ENCODE measurements around the gene GPHN. TPM values are rescaled to one million over a fixed set of nuclear protein-coding genes. Genes with fewer than 3 reads are reported as not detected.

Gene GPHN
- 15.5 and 19.8 TPM in 2 replicates for total RNA-seq

DNA sequence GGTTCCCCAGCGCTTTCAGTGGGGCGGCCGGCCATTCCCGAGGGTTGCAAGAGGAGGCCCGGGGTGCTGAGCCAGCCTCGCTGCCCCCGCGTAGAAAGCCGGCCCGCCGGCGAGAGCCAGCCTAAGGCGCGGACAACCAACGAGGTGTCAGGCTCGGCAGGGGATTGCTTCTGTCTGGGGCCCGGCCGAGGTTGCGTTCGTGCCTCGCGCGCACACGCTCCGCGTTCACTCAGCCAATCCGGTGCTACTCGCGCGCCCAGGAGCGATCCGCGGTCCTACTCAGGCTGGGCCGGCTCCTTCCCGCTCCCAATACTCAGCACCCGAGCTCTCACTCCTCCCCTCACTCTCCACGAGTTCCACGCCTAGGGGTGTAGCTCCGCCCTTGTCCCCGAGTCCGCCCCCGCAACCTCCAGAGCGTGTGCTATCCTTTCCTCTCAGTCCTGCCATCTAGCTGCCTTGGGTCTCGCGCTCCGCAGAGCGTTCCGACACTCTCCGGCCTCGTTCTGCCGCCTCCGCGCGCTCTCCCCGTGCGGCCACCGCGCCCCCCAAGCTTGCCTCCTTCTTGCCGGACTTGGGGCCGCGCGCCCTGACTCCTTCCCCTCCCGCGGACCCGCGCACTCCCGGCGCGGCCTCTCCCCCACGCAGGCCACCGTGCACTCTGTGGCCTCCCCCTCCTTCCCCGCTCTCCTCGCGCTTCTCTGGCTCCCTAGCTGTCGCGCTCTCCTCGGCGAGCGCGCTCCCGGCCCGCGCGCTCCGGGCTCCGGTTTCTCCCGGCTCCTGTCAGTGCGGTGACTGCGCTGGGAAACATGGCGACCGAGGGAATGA is at the start of gene GPHN:
TSS of gene GPHN (plus strand) at position 426 of the 825 bp plus-strand sequence.

DNA sequence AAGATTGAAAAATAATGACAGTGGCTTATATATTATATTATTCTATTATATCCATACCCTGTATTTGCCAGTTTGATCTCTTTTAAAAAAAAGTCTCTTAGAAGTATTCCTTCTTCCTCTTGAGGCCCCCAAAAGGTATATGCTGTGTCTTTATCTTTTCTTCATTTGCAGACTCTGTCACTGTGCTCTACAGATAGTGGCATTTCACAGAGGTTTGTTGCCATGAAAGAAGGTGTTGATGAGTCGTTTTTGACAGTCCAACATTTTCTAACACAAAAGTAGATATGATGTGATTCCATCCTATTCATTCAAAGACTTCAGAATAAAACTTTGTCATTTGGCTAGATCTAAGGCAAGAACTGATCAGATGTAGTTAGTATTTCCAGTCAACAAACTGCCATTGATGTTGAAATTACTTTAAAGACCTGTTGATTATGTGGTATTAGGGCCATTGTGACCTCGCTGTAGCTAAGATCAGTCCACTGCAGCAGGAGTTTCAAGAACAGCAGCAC is 22.0 kb upstream of the GPHN start, which contains the start of gene CCDC196:
TSS of gene CCDC196 (plus strand) at position 462 of the 512 bp plus-strand sequence. CDS start 132 bp downstream, outside the sequence.

Other genes with a start within 250 kb of the GPHN start
- not detected in 2 replicates for gene CCDC196, start 21.8 kb upstream of the GPHN start, total RNA-seq

Data from airway epithelial cell (primary cell).